ENCODE measurements around the gene GRM6. TPM values are rescaled to one million over a fixed set of nuclear protein-coding genes. Genes with fewer than 3 reads are reported as not detected.

Gene GRM6
- total RNA-seq, result not detected
- not detected for polyA plus RNA-seq
- long read RNA-seq, donor 1, result 0 reads
- long read RNA-seq, donor 2, result 0 reads

DNA sequence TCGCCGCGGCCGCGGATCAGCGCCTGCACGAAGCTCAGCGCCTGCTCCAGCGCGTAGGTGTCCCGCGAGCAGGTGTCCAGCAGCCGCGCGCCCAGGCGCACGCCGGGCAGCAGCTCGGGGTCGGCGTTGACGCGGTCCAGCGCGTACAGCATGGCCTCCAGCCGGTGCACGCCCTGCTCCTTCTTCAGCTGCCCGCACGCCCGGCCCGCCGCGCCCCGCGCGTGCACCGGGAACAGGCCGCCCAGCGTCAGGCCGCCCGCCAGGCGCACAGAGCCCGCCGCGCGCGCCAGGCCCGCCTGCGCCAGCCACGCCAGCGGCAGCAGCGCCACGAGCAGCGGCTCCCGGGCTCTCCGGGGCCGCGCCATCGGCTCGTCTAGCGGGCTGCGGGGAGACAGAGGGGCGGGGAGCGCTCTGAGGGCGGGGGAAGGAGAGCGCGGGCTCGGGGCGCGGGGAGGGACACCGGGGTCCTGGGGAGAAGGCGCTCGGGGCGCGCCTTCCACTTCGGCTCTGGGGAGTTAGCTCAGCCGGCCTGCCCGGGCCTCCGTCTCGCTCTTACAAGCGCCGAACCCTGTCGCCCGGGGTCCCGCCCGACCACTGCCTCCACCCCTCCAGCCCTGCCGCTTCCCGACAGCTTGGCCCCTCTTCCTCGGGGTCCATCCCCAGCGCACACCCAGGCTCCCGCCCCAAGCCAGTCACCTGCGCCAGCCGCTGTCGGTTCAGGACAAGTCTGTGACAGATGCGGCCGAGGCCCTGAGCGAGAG is at the start of gene GRM6:
Gene GRM6 (minus strand): TSS at position 741 of the 761 bp plus-strand sequence. CDS start 376 bp downstream, at position 365.
- intact Hi-C loops (cut with DNase I), result no loop called here
- no peaks in the 10 kb centered on the region for H3K9me3 ChIP-seq
- TF ChIP-seq, protein P1, sequence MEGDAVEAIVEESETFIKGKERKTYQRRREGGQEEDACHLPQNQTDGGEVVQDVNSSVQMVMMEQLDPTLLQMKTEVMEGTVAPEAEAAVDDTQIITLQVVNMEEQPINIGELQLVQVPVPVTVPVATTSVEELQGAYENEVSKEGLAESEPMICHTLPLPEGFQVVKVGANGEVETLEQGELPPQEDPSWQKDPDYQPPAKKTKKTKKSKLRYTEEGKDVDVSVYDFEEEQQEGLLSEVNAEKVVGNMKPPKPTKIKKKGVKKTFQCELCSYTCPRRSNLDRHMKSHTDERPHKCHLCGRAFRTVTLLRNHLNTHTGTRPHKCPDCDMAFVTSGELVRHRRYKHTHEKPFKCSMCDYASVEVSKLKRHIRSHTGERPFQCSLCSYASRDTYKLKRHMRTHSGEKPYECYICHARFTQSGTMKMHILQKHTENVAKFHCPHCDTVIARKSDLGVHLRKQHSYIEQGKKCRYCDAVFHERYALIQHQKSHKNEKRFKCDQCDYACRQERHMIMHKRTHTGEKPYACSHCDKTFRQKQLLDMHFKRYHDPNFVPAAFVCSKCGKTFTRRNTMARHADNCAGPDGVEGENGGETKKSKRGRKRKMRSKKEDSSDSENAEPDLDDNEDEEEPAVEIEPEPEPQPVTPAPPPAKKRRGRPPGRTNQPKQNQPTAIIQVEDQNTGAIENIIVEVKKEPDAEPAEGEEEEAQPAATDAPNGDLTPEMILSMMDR (IDR thresholded peaks at IDR 0.05), result no peak
- DNase-seq (no peak), ATAC-seq (no peak)
- no peaks in the 10 kb centered on the region for H3K4me1 ChIP-seq
- H3K4me3 ChIP-seq, result no peak within 1 kb of the TSS
- H3K27ac ChIP-seq, result no peak within 1 kb of the TSS
- H3K36me3 ChIP-seq (ENCODE audit: insufficient read depth in 1 of 2, low read depth in 1 of 2), result no peaks in the 10 kb centered on the region
- WGBS, 3 donors, result 1 to 2% (median 1%) methylated on average over 41 to 97 of the region's 97 CpGs
- H3K27me3 ChIP-seq (ENCODE audit: insufficient read depth in 3 of 3, low read length in 2 of 3), result peaks cover 0 to 38% (median 22%) of the 10 kb centered on the region in 3 donors

DNA sequence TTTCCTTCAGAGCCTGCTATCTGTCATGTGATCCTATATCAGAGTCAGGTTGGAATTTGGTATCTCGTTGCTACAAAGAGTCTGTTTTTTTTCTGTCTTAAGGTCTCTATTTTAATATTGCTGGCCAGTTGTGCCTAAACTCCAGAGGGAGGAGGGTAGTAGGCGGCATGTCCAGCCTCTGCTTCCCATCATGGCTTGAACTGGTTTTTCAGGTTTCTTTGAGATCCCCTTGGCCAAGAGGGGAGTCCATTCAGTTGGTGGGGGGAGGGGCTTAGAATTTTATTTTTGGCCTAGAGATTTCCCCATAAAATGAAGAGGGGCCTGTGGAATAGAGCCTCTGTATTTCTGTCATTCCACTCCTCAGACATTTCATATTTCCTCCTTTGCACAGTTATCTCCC is 49.6 kb upstream of the GRM6 start:
- DNase-seq (no peak), ATAC-seq (no peak)
- no peaks in the 10 kb centered on the region for H3K4me1 ChIP-seq
- WGBS, 3 donors, result 71 to 77% (median 71%) methylated on average over 2 of the region's 2 CpGs
- H3K4me3 ChIP-seq, result no peak overlapping the region
- H3K36me3 ChIP-seq (ENCODE audit: insufficient read depth in 1 of 2, low read depth in 1 of 2), result no peaks in the 10 kb centered on the region
- H3K27ac ChIP-seq, result no peak overlapping the region
- TF ChIP-seq, protein P1 (IDR thresholded peaks at IDR 0.05), result no peak
- intact Hi-C loops (cut with DNase I), result no loop called here
- H3K27me3 ChIP-seq (ENCODE audit: insufficient read depth in 3 of 3, low read length in 2 of 3), result no peaks in the 10 kb centered on the region
- peaks cover 22% of the 10 kb centered on the region for H3K9me3 ChIP-seq

DNA sequence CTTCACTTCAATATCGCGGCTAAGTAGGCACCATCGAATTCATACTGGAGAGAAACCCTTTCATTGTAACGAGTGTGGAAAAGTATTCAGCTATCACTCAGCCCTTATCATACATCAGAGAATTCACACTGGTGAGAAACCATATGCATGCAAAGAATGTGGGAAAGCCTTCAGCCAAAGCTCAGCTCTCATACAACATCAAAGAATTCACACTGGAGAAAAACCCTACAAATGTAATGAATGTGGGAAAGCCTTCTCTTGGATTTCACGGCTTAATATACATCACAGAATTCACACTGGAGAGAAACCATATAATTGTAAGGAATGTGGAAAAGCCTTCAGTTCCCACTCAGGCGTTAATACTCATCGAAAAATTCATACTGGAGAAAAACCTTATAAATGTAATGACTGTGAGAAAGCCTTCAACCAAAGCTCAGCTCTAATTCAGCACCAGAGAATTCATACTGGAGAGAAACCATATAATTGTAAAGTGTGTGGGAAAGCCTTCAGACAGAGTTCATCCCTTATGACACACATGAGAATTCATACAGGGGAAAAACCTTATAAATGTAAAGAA is 38.0 kb upstream of the GRM6 start:
- DNase-seq (no peak), ATAC-seq (no peak)
- no peak overlapping the region for H3K4me3 ChIP-seq
- H3K9me3 ChIP-seq, result peaks cover 90% of the 10 kb centered on the region
- no peaks in the 10 kb centered on the region for H3K4me1 ChIP-seq
- 97% methylated on average over 7 of the region's 7 CpGs for WGBS, 3 donors
- H3K36me3 ChIP-seq (ENCODE audit: insufficient read depth in 1 of 2, low read depth in 1 of 2), result peaks cover 38 to 56% of the 10 kb centered on the region in 2 donors
- H3K27me3 ChIP-seq (ENCODE audit: insufficient read depth in 3 of 3, low read length in 2 of 3), result no peaks in the 10 kb centered on the region
- TF ChIP-seq, protein P1 (IDR thresholded peaks at IDR 0.05), result no peak
- intact Hi-C loops (cut with DNase I), result no loop called here
- H3K27ac ChIP-seq, result no peak overlapping the region

DNA sequence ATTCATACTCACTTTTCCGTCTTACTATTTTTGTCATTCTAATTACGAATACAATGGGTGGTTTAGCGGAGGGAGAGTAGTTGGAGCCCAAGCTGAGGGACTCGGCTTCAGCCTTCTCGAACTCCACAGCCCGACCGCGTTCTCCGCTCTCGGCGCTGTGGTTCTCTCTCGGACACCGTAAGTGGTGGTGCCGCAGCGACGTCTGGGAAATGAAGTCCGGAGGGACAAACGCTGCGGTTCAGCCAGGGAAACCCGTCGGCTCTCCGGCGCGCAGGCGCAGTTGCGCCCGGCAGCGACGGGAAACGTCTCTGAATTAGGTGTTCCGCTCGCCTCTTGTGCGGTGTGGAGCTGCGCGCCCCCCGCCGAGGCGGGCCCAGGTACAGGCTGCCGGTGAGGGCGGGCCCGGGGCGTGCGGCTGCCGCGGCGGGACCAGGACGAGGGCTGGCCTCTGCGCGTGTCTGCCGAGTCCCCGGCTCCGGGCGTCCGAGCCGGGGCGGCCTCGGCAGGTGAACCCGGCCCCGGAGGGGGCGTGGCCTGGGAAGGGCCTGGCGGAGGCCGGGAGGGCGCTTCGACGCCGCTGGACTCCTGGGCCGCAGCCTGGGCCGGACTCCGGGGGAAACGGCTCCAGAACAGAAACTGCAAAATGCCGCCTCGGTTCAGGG is 28.5 kb upstream of the GRM6 start, which contains the start of gene ZNF879:
Gene ZNF879 (plus strand): TSS at position 277 of the 662 bp plus-strand sequence. CDS start 1,201 bp downstream, outside the sequence.
- Histone ChIP-seq H3K27ac (peak within 1 kb of the TSS; percentile 93), H3K4me1 (peaks cover 8% of the 10 kb centered on the region), H3K4me3 (peak within 1 kb of the TSS; percentile 88), H3K9me3 (peaks cover 32% of the 10 kb centered on the region), H3K27me3 (ENCODE audit: insufficient read depth in 3 of 3, low read length in 2 of 3) (no peaks in the 10 kb centered on the region), H3K36me3 (ENCODE audit: insufficient read depth in 1 of 2, low read depth in 1 of 2) (peaks cover 18 to 37% of the 10 kb centered on the region in 2 donors)
- ATAC-seq (peak; percentile 99 to 100 (median 100)), DNase-seq (peak; percentile 94 to 97)
- WGBS, 3 donors, result 0 to 1% (median 0%) methylated on average over 55 to 72 of the region's 72 CpGs
- intact Hi-C loops (cut with DNase I), result loop anchor here (5.0 to 10.0 kb wide), 5 partner anchors 39 to 816 kb away; partner anchors contain the start of genes ZFP2 (in 1 of the 2) and ZNF354C (in 1 of the 2)
- TF ChIP-seq, protein P1 (IDR thresholded peaks at IDR 0.05), result no peak
